Type B pancreatic cell (in vitro differentiated cells): ENCODE results near the gene MROH8. TPM values are rescaled to one million over a fixed set of nuclear protein-coding genes. Genes with fewer than 3 reads are reported as not detected.

ENCODE experiments used
- DNase-seq: peaks from one replicate; pipeline ENCODE4 v3.0.0; 2021; ENCODE audit warnings: mixed read lengths; ENCODE audit not compliant: unreplicated experiment; ENCODE audit errors: extremely low spot score
- H3K27ac Mint-ChIP-seq: 2 replicates; pipeline ENCODE4 v1.8.0; 2021; ENCODE audit warnings: mild to moderate bottlenecking, mixed read lengths
- H3K27me3 Mint-ChIP-seq: 2 replicates; pipeline ENCODE4 v1.8.0; 2021; ENCODE audit warnings: mixed read lengths
- H3K36me3 Mint-ChIP-seq: 2 replicates; pipeline ENCODE4 v1.8.0; 2021; ENCODE audit warnings: mixed read lengths
- H3K4me1 Mint-ChIP-seq: one replicate; pipeline ENCODE4 v1.8.0; 2021; ENCODE audit warnings: mixed read lengths; ENCODE audit not compliant: unreplicated experiment
- H3K4me3 Mint-ChIP-seq: 2 replicates; pipeline ENCODE4 v1.8.0; 2021; ENCODE audit warnings: mild to moderate bottlenecking, mixed read lengths
- H3K9me3 Mint-ChIP-seq: 2 replicates; pipeline ENCODE4 v1.8.0; 2021; ENCODE audit warnings: mixed read lengths
- total RNA-seq: library from RNA; stranded (reverse); gene quantifications from 2 replicates; pipeline ENCODE4 v1.2.1, GENCODE V29; 2021; ENCODE audit warnings: low replicate concordance
- TF ChIP-seq, protein P1 (sequence below): fragments of 200-600 bp; sonication (generic); conservative IDR thresholded peaks from 2 replicates; pipeline ENCODE4 v1.5.0; 2021; ENCODE audit warnings: antibody characterized with exemption, mild to moderate bottlenecking

Gene MROH8
- total RNA-seq, 1 donor from 2014 or later, result 4.8 TPM

DNA sequence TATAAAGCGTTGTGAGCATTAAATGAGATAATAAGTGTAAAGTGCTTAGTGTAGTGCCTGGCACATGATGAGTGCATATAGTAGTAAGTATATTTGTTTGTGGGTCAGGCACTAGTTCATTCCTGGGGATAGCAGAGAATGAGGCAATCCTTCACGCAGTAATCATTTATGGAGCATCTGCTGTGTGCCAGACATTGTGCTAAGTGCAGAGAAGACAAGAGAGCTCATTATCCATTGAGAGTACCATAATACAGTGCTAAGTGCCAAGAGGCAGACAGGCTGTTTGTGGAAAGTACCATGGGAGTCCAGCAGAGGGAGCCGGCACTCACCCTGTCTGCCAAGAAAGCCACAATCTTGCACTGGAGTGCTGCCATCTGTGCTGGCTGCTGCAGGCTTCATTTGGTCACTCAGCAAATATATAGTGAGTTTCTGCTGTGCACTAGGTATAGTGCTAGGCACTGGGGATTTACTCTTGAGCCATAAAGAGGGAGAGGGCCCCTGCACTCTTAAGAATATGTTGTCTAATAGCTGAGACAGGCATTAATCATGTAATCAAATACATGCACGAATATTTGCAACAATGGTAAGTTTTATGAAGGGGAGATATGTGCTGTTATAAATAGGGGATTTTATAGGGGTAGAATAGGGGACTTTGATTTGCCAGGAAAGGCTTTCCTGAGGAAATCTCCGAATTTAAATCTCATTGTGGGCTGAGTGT lies 12.9 kb upstream of the MROH8 start:
- Mint-ChIP-seq H3K27ac (peak overlapping the region; percentile 79), H3K9me3 (no peaks in the 10 kb centered on the region), H3K4me3 (no peak overlapping the region), H3K4me1 (peaks cover 28% of the 10 kb centered on the region), H3K27me3 (no peaks in the 10 kb centered on the region), H3K36me3 (peaks cover 21% of the 10 kb centered on the region)
- TF ChIP-seq, protein P1, sequence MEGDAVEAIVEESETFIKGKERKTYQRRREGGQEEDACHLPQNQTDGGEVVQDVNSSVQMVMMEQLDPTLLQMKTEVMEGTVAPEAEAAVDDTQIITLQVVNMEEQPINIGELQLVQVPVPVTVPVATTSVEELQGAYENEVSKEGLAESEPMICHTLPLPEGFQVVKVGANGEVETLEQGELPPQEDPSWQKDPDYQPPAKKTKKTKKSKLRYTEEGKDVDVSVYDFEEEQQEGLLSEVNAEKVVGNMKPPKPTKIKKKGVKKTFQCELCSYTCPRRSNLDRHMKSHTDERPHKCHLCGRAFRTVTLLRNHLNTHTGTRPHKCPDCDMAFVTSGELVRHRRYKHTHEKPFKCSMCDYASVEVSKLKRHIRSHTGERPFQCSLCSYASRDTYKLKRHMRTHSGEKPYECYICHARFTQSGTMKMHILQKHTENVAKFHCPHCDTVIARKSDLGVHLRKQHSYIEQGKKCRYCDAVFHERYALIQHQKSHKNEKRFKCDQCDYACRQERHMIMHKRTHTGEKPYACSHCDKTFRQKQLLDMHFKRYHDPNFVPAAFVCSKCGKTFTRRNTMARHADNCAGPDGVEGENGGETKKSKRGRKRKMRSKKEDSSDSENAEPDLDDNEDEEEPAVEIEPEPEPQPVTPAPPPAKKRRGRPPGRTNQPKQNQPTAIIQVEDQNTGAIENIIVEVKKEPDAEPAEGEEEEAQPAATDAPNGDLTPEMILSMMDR, result peak; percentile 93
- DNase-seq, result peak; percentile 79

DNA sequence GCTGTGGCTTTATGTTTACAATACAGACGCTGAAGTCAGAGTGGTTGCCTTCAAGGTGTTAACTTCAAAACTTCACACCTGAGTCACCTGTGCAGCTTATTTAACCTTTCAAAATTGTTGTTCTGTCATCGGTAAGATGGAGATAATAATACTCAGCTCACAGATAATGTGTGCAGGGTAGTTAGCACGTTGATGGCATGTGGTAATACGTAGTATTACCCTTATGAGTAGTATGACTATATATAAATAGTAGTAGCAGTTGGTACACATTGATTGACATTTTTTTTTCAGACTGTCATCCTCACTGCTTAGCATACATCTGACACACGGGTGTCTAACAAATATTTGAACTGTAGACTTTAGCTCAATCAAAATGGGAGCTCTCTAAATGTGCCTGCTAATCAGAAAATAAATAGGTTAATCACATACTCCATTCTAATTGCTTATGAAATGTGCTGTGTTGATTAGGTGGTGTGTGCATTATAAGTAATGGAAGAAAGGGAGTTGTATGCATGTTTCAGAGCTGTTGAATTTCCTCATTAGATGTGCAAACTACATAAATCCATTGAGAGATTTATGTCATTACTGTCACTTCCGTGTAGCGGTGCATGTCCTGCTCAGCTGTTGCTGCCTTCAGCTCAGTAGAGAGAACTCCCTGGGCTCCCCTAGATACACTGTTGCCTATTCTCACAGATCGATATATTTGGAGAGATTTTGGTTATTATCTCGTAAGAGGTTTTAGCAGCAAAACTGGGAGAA lies 11.2 kb upstream of the MROH8 start:
- peak overlapping the region; percentile 26 for H3K27ac Mint-ChIP-seq
- DNase-seq, result no peak
- no peak overlapping the region for H3K4me3 Mint-ChIP-seq
- H3K4me1 Mint-ChIP-seq, result peaks cover 24% of the 10 kb centered on the region
- TF ChIP-seq, protein P1, result no peak
- H3K9me3 Mint-ChIP-seq, result no peaks in the 10 kb centered on the region
- no peaks in the 10 kb centered on the region for H3K27me3 Mint-ChIP-seq
- peaks cover 18% of the 10 kb centered on the region for H3K36me3 Mint-ChIP-seq

DNA sequence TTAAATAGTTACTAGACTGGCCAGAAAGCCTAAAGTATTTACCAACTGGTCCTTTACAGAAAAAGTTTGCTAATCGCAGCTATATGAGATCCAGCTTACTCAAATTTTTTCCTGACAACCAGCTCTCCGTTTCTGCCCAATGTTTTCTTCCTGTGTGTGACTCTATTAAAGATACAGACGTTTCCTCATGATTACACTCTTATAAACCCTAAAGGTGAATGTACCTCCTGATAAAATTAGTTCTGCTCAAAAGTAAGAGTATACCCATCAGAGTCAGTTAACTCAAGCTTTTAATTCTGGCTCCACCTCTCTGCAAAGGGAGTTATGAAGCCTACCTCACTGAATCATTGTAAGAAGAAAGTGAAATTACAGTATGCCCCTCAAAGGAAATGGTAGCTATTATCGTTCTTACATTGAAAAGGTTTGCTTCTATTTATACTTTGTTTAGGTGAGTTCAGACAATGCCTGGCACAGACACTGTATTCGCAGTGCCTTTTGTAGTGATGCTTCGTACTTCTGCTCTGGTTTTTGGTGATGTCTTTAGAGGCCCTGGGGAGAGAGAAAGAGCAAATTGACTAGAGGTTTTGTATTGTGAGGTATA lies 10.2 kb upstream of the MROH8 start:
- Mint-ChIP-seq H3K36me3 (peaks cover 23% of the 10 kb centered on the region), H3K9me3 (no peaks in the 10 kb centered on the region), H3K4me3 (no peak overlapping the region), H3K27ac (no peak overlapping the region), H3K27me3 (no peaks in the 10 kb centered on the region), H3K4me1 (peaks cover 18% of the 10 kb centered on the region)
- DNase-seq, result no peak
- TF ChIP-seq, protein P1, result no peak

DNA sequence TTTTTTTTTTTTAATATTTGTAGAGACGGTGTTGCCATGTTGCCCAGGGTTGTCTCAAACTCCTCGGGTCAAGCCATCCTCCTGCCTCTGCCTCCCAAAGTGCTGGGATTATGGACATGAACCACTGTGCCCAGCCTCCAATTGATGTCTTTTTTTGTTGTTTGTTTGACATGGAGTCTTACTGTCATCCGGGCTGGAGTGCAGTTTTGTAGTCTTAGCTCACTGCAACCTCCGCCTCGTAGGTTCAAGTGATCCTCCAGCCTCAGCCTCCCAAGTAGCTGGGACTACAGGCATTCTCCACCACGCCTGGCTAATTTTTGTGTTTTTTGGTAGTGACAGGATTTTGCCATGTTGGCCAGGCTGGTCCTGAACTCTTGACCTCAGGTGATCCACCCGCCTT lies 9.4 kb upstream of the MROH8 start:
- no peak overlapping the region for H3K27ac Mint-ChIP-seq
- H3K4me3 Mint-ChIP-seq, result no peak overlapping the region
- peaks cover 29% of the 10 kb centered on the region for H3K36me3 Mint-ChIP-seq

DNA sequence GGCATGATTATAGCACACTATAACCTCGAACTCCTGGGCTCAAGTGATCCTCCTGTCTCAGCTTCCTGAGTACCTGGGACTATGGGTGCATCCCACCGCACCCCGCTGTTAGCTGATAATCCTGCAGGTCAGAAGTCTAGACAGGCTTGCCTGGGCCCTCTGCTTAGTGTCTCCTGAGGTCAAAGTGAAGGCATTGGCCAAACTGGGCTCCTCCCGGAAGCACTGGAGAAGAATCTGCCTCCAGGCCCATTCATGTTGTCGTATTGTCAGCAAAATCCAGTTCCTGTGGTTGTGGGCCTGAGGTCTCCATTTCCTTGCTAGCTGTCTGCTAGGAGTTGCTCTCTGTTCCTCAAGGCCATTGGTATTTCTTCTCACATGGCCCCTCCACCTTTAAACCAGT lies 6.3 kb upstream of the MROH8 start:
- TF ChIP-seq, protein P1, result no peak
- H3K4me1 Mint-ChIP-seq, result peaks cover 21% of the 10 kb centered on the region
- no peaks in the 10 kb centered on the region for H3K9me3 Mint-ChIP-seq
- no peaks in the 10 kb centered on the region for H3K27me3 Mint-ChIP-seq
- no peak overlapping the region for H3K27ac Mint-ChIP-seq
- DNase-seq, result no peak
- H3K4me3 Mint-ChIP-seq, result no peak overlapping the region
- peaks cover 23% of the 10 kb centered on the region for H3K36me3 Mint-ChIP-seq

More for the DNA sequence above, 9.4 kb upstream of the MROH8 start:
- no peak for DNase-seq
- no peaks in the 10 kb centered on the region for H3K9me3 Mint-ChIP-seq
- no peaks in the 10 kb centered on the region for H3K27me3 Mint-ChIP-seq
- TF ChIP-seq, protein P1, result no peak
- H3K4me1 Mint-ChIP-seq, result peaks cover 23% of the 10 kb centered on the region
